H1 (cell line): ENCODE results near the gene DUXA. TPM values are rescaled to one million over a fixed set of nuclear protein-coding genes. Genes with fewer than 3 reads are reported as not detected.

Source experiments
- CTCF ChIA-PET: fragments of 300-600 bp; sonication (Branson Sonifier 250); formaldehyde crosslinking; loops from one replicate; lab custom pipeline; 2021; ENCODE audit not compliant: partially characterized antibody; lab: Charles Lee
- POLR2A ChIA-PET: fragments of 300-600 bp; sonication (Branson Sonifier 250); formaldehyde crosslinking; loops from one replicate; lab custom pipeline; 2021; ENCODE audit warnings: inconsistent platforms; ENCODE audit not compliant: partially characterized antibody; lab: Charles Lee
- DNase-seq, 2 experiments: peaks; one replicate each; pipeline versions ENCODE4 v3.0.0 to v3.0.0-alpha.2; 2010 to 2022; ENCODE audit warnings: low spot score in 2 of 2, low read depth in 1 of 2, mixed read lengths in 1 of 2
- FAIRE-seq: peaks from 2 replicates; lab custom pipeline; 2011; peaks lifted over from hg19 to GRCh38; lab: Jason Lieb, UNC
- H2AFZ ChIP-seq: 2 replicates; pipeline ENCODE4 v1.8.1; 2012; ENCODE audit warnings: low read length, inconsistent platforms
- H2AK5ac ChIP-seq: 2 replicates; pipeline ENCODE4 v1.6.1; 2013; ENCODE audit warnings: low read depth, low read length
- H2BK120ac ChIP-seq: replicated peaks from 2 replicates; pipeline ENCODE3; 2013; ENCODE audit warnings: low read depth, low read length, inconsistent platforms
- H2BK12ac ChIP-seq: 2 replicates; pipeline ENCODE4 v1.6.1; 2013; ENCODE audit warnings: low read depth, low read length
- H2BK15ac ChIP-seq: 2 replicates; pipeline ENCODE4 v1.6.1; 2013; ENCODE audit warnings: low read length
- H2BK20ac ChIP-seq: 2 replicates; pipeline ENCODE4 v1.6.1; 2013; ENCODE audit warnings: low read length
- H2BK5ac ChIP-seq: 2 replicates; pipeline ENCODE4 v1.6.1; 2013; ENCODE audit warnings: low read depth, low read length
- H3K14ac ChIP-seq: 2 replicates; pipeline ENCODE4 v1.6.1; 2013; ENCODE audit warnings: inconsistent platforms; ENCODE audit not compliant: insufficient read length
- H3K18ac ChIP-seq: 2 replicates; pipeline ENCODE4 v1.6.1; 2013; ENCODE audit warnings: low read length; ENCODE audit errors: extremely low read depth
- H3K23ac ChIP-seq: 2 replicates; pipeline ENCODE4 v1.6.1; 2013; ENCODE audit warnings: inconsistent platforms; ENCODE audit not compliant: insufficient read length
- H3K23me2 ChIP-seq: 2 replicates; pipeline ENCODE4 v1.6.1; 2013; ENCODE audit warnings: low read depth, low read length
- H3K27ac ChIP-seq: 2 replicates; pipeline ENCODE4 v1.6.1; 2011; ENCODE audit warnings: low read depth, low read length, inconsistent platforms
- H3K27me3 ChIP-seq, 4 experiments: replicated peaks in 1 of 4; 1 replicate in 1 of 4; 2 replicates in 3 of 4; pipeline versions ENCODE4 v1.6.1 to v1.8.1; 2011 to 2013; ENCODE audit warnings: low read length in 3 of 4, mild to moderate bottlenecking in 3 of 4, inconsistent platforms in 2 of 4, mixed read lengths in 2 of 4, moderate library complexity in 1 of 4; ENCODE audit not compliant: control insufficient read depth in 3 of 4, insufficient read depth in 3 of 4; ENCODE audit errors: extremely low read depth in 1 of 4
- H3K36me3 ChIP-seq, 4 experiments: 2 replicates each; pipeline versions ENCODE4 v1.6.1 to v1.8.1; 2011 to 2013; ENCODE audit warnings: mild to moderate bottlenecking in 4 of 4, low read length in 3 of 4, moderate library complexity in 2 of 4, control low read depth in 1 of 4, inconsistent platforms in 1 of 4; ENCODE audit not compliant: insufficient read depth in 4 of 4, control insufficient read depth in 2 of 4
- H3K4ac ChIP-seq: replicated peaks from 2 replicates; pipeline ENCODE3; 2013; ENCODE audit warnings: low read length, low read depth, mixed read lengths, inconsistent platforms; ENCODE audit not compliant: insufficient read length
- H3K4me1 ChIP-seq, 4 experiments: replicated peaks in 1 of 4; 1 replicate in 1 of 4; 2 replicates in 3 of 4; pipeline versions ENCODE4 v1.6.1 to v1.8.1; 2011 to 2013; ENCODE audit warnings: low read length in 3 of 4, inconsistent platforms in 2 of 4, mixed read lengths in 1 of 4; ENCODE audit not compliant: insufficient read depth in 4 of 4, control insufficient read depth in 3 of 4
- H3K4me2 ChIP-seq, 2 experiments: 2 replicates each; pipeline versions ENCODE4 v1.6.1 to v1.8.1; 2011 to 2013; ENCODE audit warnings: low read depth in 2 of 2, low read length in 2 of 2, control low read depth in 1 of 2, inconsistent platforms in 1 of 2, mild to moderate bottlenecking in 1 of 2; ENCODE audit not compliant: insufficient read depth in 1 of 2
- H3K4me3 ChIP-seq, 4 experiments: fragments of 200-600, 300-600 bp in 1 of 4; sonication (generic), shearing (Covaris generic), sonication (Bioruptor Twin) in 1 of 4; 2 replicates each; pipeline versions ENCODE4 v1.5.1 to v1.8.1; 2011 to 2016; ENCODE audit warnings: low read length in 4 of 4, low read depth in 3 of 4, control low read depth in 2 of 4, inconsistent platforms in 2 of 4, mild to moderate bottlenecking in 2 of 4, mixed read lengths in 1 of 4, moderate library complexity in 1 of 4; ENCODE audit not compliant: insufficient read depth in 2 of 4; ENCODE audit errors: extremely low read depth in 1 of 4
- H3K56ac ChIP-seq: replicated peaks from 2 replicates; pipeline ENCODE3; 2013; ENCODE audit warnings: low read depth, mild to moderate bottlenecking, mixed read lengths, low read length, inconsistent platforms; ENCODE audit not compliant: insufficient read length
- H3K79me1 ChIP-seq: 2 replicates; pipeline ENCODE4 v1.6.1; 2013; ENCODE audit warnings: low read depth, low read length, control low read depth
- H3K79me2 ChIP-seq, 2 experiments: 2 replicates each; pipeline versions ENCODE4 v1.6.1 to v1.8.1; 2012 to 2013; ENCODE audit warnings: low read length in 2 of 2, mild to moderate bottlenecking in 2 of 2, inconsistent platforms in 1 of 2; ENCODE audit not compliant: insufficient read depth in 2 of 2, control insufficient read depth in 1 of 2
- H3K9ac ChIP-seq, 4 experiments: replicated peaks in 1 of 4; 1 replicate in 1 of 4; 2 replicates in 3 of 4; pipeline versions ENCODE4 v1.6.1 to v1.8.1; 2011 to 2013; ENCODE audit warnings: low read depth in 3 of 4, low read length in 3 of 4, control low read depth in 2 of 4, mild to moderate bottlenecking in 2 of 4, moderate library complexity in 2 of 4, inconsistent platforms in 1 of 4; ENCODE audit errors: extremely low read depth in 1 of 4
- H3K9me3 ChIP-seq, 2 experiments: 2 replicates each; pipeline versions ENCODE4 v1.6.1 to v1.8.1; 2012 to 2013; ENCODE audit warnings: mild to moderate bottlenecking in 2 of 2, moderate library complexity in 2 of 2, control low read depth in 1 of 2, inconsistent platforms in 1 of 2, low read depth in 1 of 2, low read length in 1 of 2, mixed read lengths in 1 of 2; ENCODE audit not compliant: insufficient read depth in 2 of 2
- H4K20me1 ChIP-seq, 2 experiments: replicated peaks in 1 of 2; 2 replicates each; pipeline versions ENCODE3 to v1.8.1; 2011 to 2013; ENCODE audit warnings: inconsistent platforms in 2 of 2, low read length in 2 of 2, mild to moderate bottlenecking in 1 of 2; ENCODE audit not compliant: insufficient read depth in 2 of 2, control insufficient read depth in 1 of 2
- H4K5ac ChIP-seq: 2 replicates; pipeline ENCODE4 v1.6.1; 2013; ENCODE audit warnings: low read length, low read depth, mixed read lengths, inconsistent platforms; ENCODE audit not compliant: insufficient read length
- H4K8ac ChIP-seq: 2 replicates; pipeline ENCODE4 v1.8.0; 2013; ENCODE audit warnings: mild to moderate bottlenecking, moderate library complexity, low read length, inconsistent platforms; ENCODE audit not compliant: insufficient read depth; ENCODE audit errors: extremely low read depth
- H4K91ac ChIP-seq: replicated peaks from 2 replicates; pipeline ENCODE3; 2013; ENCODE audit warnings: low read length, mixed read lengths, inconsistent platforms; ENCODE audit not compliant: insufficient read length
- BCL11A ChIP-seq, 2 experiments: IDR thresholded peaks; one replicate each; pipeline ENCODE4 v1.6.1; 2011; ENCODE audit warnings: low read depth in 2 of 2, low read length in 2 of 2, mild to moderate bottlenecking in 2 of 2
- CHD2 ChIP-seq: IDR thresholded peaks from 2 replicates; pipeline ENCODE4 v1.6.1; 2012; ENCODE audit warnings: low read length, improper control_type of control experiment
- E2F6 ChIP-seq: IDR thresholded peaks from 2 replicates; pipeline ENCODE4 v1.6.1; 2012; ENCODE audit warnings: inconsistent platforms
- EP300 ChIP-seq, 2 experiments: IDR thresholded peaks; 1 replicate in 1 of 2; 2 replicates in 1 of 2; pipeline ENCODE4 v1.6.1; 2011 to 2012; ENCODE audit warnings: low read depth in 2 of 2, low read length in 2 of 2, mild to moderate bottlenecking in 2 of 2, borderline replicate concordance in 1 of 2, inconsistent platforms in 1 of 2, moderate library complexity in 1 of 2
- EZH2 ChIP-seq: fragments of 200-600 bp; sonication (generic); IDR thresholded peaks from 2 replicates; pipeline ENCODE4 v1.7.1; 2012; ENCODE audit warnings: low read depth, mild to moderate bottlenecking, moderate library complexity, low read length, inconsistent platforms; ENCODE audit not compliant: severe bottlenecking
- FOSL1 ChIP-seq: IDR thresholded peaks from 2 replicates; pipeline ENCODE4 v1.6.1; 2011; ENCODE audit warnings: mild to moderate bottlenecking, low read depth, low read length, moderate library complexity; ENCODE audit not compliant: insufficient read depth
- JUND ChIP-seq: IDR thresholded peaks from 2 replicates; pipeline ENCODE4 v1.6.1; 2011; ENCODE audit warnings: mild to moderate bottlenecking, improper control_type of control experiment, low read length
- PHF8 ChIP-seq: fragments of 200-600 bp; sonication (generic); conservative IDR thresholded peaks from 2 replicates; pipeline ENCODE4 v1.7.1; 2012; ENCODE audit warnings: low read depth, mild to moderate bottlenecking, inconsistent platforms, low read length, moderate library complexity
- RBBP5 ChIP-seq: IDR thresholded peaks from 2 replicates; pipeline ENCODE4 v1.7.1; 2012; ENCODE audit warnings: low read depth, mild to moderate bottlenecking, inconsistent platforms, low read length, moderate library complexity, borderline replicate concordance
- SAP30 ChIP-seq: fragments of 300-600 bp; sonication (generic); IDR thresholded peaks from 2 replicates; pipeline ENCODE4 v1.7.1; 2012; ENCODE audit warnings: low read length, moderate library complexity, mild to moderate bottlenecking, inconsistent platforms; ENCODE audit not compliant: insufficient read depth, insufficient replicate concordance
- SIRT6 ChIP-seq: IDR thresholded peaks from one replicate; pipeline ENCODE4 v1.7.1; 2012; ENCODE audit warnings: low read length, inconsistent platforms
- SUZ12 ChIP-seq: fragments of 200-600 bp; sonication (generic); IDR thresholded peaks from 2 replicates; pipeline ENCODE4 v1.6.1; 2012; ENCODE audit warnings: mild to moderate bottlenecking, inconsistent platforms, low read length, moderate library complexity, mixed read lengths
- TBP ChIP-seq: IDR thresholded peaks from 2 replicates; pipeline ENCODE4 v1.6.1; 2011; ENCODE audit warnings: low read depth, low read length, improper control_type of control experiment
- TCF12 ChIP-seq: IDR thresholded peaks from 2 replicates; pipeline ENCODE4 v1.6.1; 2011; ENCODE audit warnings: low read depth, mild to moderate bottlenecking, low read length
- WGBS, 2 experiments: shearing (Covaris generic) in 1 of 2; methylation state at CpG; one replicate each; pipeline versions ENCODE4 v1.1.6 to v1.1.7; 2013 to 2015; ENCODE audit warnings: low lambda C conversion rate in 2 of 2, mixed read lengths in 2 of 2, inconsistent platforms in 1 of 2, low coverage in 1 of 2, missing lambda C conversion rate in 1 of 2; ENCODE audit not compliant: insufficient replicate concordance in 2 of 2, insufficient coverage in 1 of 2, insufficient read length in 1 of 2; ENCODE audit errors: extremely low coverage in 1 of 2, missing lambda C conversion rate in 1 of 2; 5-methylcytosine and 5-hydroxymethylcytosine counted together
- polyA plus RNA-seq, 7 experiments: library from polyadenylated mRNA; depleted of rRNA in 3 of 7; stranded (reverse) in 5 of 7; unstranded in 2 of 7; fragments of >200 nt in 5 of 7; fragments of 200-250 nt in 2 of 7; gene quantifications; 1 replicate in 5 of 7; 2 replicates in 1 of 7; 4 replicates in 1 of 7; pipeline versions ENCODE4 v1.2.1 to v1.2.3, GENCODE V29; 2011 to 2013; ENCODE audit warnings: missing spikeins in 2 of 7, mixed read lengths in 2 of 7
- total RNA-seq: library from RNA; stranded (reverse); fragmentation: NEBNext Ultra II Directional; extraction: Animal tissue kit (Norgen Biotek cat#: 25700); gene quantifications from 2 replicates; pipeline ENCODE4 v1.2.1, GENCODE V29; 2021

DUXA gene
- total and polyA plus RNA-seq, 2 of the 8 experiments (the other 6 are each of a cell fraction or from before 2014, with no cell fraction given): not detected

GRCh38 chr19:57141699-57142098, 25.6 kb downstream of the DUXA start:
- no peak overlapping the region for H3K4ac ChIP-seq
- H3K18ac ChIP-seq: no peak overlapping the region
- H3K9me3 ChIP-seq: peaks cover 37 to 79% of the 10 kb centered on the region in 2 experiments
- no peak overlapping the region for H4K8ac ChIP-seq
- H3K23ac ChIP-seq: no peak overlapping the region
- no peak for DNase-seq
- H2BK12ac ChIP-seq: no peak overlapping the region
- 83% methylated on average over 4 of the region's 4 CpGs; no CpG with 5 or more reads in 1 of the 2 experiments for WGBS, 2 experiments
- no peak overlapping the region for H2BK20ac ChIP-seq
- no peak overlapping the region for H2AFZ ChIP-seq
- H3K4me3 ChIP-seq: no peak overlapping the region
- H4K20me1 ChIP-seq: no peaks in the 10 kb centered on the region
- no peak overlapping the region for H3K56ac ChIP-seq
- H3K4me2 ChIP-seq: no peak overlapping the region
- no peak overlapping the region for H3K9ac ChIP-seq
- ChIA-PET CTCF (interaction anchor here (1.2 kb wide), 1 partner anchor 37 kb away, joined by 4 read pairs; no protein-coding TSS in a partner anchor), POLR2A (no interaction called here)
- no peak overlapping the region for H3K14ac ChIP-seq
- no peak overlapping the region for H2BK15ac ChIP-seq
- H2AK5ac ChIP-seq: no peak overlapping the region
- no peak for TF ChIP-seq SUZ12
- TF ChIP-seq BCL11A (IDR thresholded peaks at IDR 0.05; ENCODE audit: low read depth in 2 of 2, low read length in 2 of 2): no peak
- TF ChIP-seq RBBP5: no peak
- no peak for TF ChIP-seq JUND
- no peak for TF ChIP-seq TBP
- no peak for TF ChIP-seq CHD2
- no peak for TF ChIP-seq TCF12
- TF ChIP-seq FOSL1: no peak
- no peak for TF ChIP-seq PHF8
- no peak for TF ChIP-seq EP300 (IDR thresholded peaks at IDR 0.05; ENCODE audit: borderline replicate concordance in 1 of 2, low read depth in 2 of 2, low read length in 2 of 2)
- no peak for TF ChIP-seq SAP30
- TF ChIP-seq E2F6: no peak
- no peak for TF ChIP-seq SIRT6
- TF ChIP-seq EZH2: no peak
- no peak overlapping the region for H3K27ac ChIP-seq
- no peaks in the 10 kb centered on the region for H3K36me3 ChIP-seq
- no peaks in the 10 kb centered on the region for H3K23me2 ChIP-seq
- no peak overlapping the region for H4K91ac ChIP-seq
- no peak for FAIRE-seq
- no peaks in the 10 kb centered on the region for H3K4me1 ChIP-seq
- no peaks in the 10 kb centered on the region for H3K79me2 ChIP-seq
- H2BK5ac ChIP-seq: no peak overlapping the region
- no peak overlapping the region for H4K5ac ChIP-seq
- no peaks in the 10 kb centered on the region; the same call in 1 of the 2 replicates for H3K79me1 ChIP-seq
- H3K27me3 ChIP-seq: no peaks in the 10 kb centered on the region
- no peak overlapping the region for H2BK120ac ChIP-seq
